Stimulated activated CD8-positive, alpha-beta memory T cell treated with anti-CD3 and anti-CD28 coated beads, Interleukin-12 subunit alpha, Interleukin-12 subunit beta, amount 100 ng/mL, for 4 hours (primary cell): ENCODE data around the gene EXD3.
"Not testable (repeated sequence)": the region's sequence is repeated elsewhere in the genome, so short reads cannot be mapped to it uniquely, and the experiment has no call there.

Experiments used
- DNase-seq: peaks from one replicate; pipeline ENCODE4 v3.0.0-alpha.2; 2020; ENCODE audit warnings: low read depth

EXD3 gene

DNA sequence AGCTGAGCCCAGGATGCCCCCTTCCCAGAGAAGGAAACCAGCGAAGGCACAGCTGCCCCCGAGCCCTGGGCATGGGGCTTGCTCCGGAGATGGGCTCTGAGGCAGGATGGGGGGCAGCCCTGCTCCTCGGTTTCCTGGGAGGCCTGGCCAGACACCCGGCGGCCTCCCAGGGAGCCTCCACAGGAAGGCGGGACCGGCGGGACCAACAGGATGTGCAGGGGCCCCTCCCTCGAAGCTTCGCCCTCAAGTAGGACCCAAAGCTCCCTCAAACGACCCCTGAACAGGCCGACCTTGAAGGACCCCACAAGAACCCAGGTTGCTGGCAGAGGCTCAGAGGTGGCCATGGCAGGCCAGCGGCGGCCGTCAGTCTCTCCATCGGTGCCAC lies 11.7 kb downstream of the EXD3 start:
- DNase-seq, result no peak

- no peak for DNase-seq
Measured at GRCh38 chr9:137410891-137411249, 12.1 kb downstream of the EXD3 start.

DNA sequence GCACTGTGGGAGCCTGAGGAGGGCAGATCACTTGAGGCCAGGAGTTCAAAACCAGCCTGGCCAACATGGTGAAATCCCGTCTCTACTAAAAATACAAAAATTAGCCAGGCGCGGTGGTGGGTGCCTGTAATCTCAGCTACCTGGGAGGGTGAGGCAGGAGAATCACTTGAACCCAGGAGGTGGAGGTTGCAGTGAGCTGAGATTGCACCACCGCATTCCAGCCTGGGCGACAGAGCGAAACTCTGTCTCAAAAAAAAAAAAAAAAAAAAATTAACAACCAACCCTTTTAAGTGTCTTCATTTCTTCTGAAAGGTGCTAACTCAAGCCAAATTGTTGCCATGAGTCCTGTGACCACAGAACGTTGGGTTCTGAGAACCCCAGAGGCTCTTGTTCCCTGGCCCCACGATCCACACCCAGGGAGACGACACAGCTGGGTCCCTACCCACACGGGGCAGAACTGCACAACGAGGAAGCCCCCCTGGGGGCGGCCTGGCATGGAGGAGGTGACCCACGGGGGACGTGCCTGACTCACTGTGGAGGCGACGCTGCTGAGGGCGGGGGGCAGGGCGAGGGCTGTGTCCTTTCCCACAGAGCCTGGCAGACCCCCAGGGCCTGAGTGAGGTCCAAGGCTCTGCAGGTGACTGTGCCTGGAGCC lies 12.6 kb downstream of the EXD3 start:
- DNase-seq, result not testable (repeated sequence)

GRCh38 chr9:137409515-137409914 lies 13.4 kb downstream of the EXD3 start:
- DNase-seq, result no peak

DNA sequence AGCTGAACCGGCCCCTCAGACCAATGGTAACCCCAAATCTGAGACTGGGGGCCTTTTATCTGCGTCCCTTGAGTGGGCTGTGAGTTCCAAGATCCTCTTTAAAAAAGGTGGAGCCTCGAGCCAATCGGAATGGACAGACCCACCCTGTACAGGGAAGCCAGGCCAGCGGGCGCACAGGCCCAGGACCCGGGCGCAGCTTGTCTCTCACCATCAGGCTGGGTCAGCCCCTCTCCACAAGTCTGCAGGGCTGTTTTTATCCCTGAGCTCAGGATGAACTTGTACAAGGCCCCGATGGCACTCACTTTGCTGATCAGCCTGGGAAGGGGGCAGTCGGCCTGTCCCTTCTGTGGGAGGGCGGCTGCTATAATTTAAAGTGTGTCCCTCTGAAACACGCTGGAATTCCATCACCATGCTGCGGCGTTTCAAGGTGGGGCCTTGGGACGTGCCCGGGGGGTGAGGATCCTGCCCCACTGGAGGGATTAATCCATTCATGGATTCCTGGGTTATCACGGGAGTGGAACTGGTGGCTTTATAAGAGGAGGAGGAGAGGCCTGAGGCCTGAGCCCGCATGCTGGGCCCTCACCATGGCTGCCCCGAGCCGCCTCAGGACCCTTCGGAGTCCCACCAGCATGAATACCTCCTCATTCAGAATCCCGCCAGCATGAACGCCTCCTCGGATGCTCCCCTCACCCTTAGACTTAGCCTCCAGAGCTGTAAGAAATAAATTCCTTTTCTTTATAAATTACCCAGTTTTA lies 14.1 kb downstream of the EXD3 start:
- DNase-seq, result no peak

- no peak for DNase-seq
Measured at GRCh38 chr9:137407590-137408300, 15.2 kb downstream of the EXD3 start.

DNA sequence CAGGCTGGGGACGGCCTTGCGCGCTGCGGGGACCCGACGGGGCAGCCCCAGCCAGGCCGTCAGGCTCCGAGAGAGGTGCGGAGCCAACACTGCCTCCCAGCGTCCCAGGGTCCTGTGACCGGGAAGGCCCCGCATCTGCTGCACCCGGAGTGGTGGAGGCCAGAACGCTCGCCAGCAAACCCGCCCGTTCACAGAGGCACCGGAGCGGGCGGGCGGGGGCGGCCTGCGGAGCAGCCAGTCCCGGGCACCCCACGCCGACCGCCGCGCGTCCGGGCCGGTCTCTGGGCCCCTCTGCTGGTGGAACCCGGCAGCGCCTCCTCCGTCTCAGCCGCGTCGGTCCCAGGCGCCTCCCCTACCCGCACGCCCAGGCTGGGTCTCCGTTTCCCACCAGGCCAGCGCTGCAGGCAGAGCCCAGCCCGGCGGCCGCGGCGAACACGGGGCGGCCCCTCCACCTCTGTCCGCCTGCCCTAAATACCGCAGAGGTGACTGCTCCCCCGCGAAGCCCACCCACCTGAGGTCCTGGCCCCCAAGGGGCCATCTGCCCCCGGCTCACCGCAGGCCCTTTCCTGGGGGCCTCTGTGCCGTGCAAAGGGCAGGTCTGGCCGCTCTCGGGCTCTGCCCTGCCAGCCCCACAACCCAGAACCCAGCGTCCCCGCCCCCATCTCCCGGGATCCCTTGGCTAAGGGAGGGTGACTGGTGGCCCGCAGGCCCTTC lies 15.9 kb downstream of the EXD3 start:
- DNase-seq, result peak; percentile 43

DNA sequence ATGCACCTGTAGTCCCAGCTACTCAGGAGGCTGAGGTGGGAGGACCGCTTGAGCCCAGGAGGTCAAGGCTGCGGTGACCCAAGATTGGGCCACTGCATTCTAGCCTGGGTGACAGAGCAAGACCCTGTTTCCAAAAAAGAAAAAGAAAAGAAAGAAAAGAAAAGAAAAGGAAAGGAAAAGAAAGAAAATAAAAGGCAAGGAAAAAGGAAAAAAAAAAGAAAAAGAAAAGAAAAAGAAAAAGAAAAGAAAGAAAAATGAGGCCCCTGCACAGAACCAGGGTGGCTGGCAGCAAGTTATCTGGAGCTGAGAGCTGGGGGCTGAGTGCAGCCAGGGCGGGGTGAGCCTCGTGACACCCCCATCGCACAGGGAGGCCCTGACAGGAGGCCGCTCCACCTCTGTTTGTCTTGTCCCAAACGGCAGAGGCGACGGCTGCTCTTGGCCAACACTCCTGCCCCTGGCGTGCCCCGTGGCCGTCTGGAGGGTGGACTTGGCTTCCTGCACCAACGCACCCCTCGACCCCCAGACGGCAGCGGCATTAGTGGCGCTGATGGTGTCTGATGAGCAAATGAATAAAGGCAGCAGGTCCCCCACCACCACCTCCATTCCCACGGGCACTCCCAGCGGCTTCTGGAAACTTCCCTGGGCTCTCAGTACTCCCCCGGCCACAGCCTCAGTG lies 16.7 kb downstream of the EXD3 start:
- DNase-seq, result no peak

- DNase-seq, result no peak
Measured at GRCh38 chr9:137405677-137406081, 17.3 kb downstream of the EXD3 start.

GRCh38 chr9:137404961-137405567 lies 17.9 kb downstream of the EXD3 start:
- no peak for DNase-seq

GRCh38 chr9:137403269-137403668 lies 19.7 kb downstream of the EXD3 start:
- no peak for DNase-seq

GRCh38 chr9:137402746-137403145 lies 20.2 kb downstream of the EXD3 start:
- DNase-seq, result no peak

DNA sequence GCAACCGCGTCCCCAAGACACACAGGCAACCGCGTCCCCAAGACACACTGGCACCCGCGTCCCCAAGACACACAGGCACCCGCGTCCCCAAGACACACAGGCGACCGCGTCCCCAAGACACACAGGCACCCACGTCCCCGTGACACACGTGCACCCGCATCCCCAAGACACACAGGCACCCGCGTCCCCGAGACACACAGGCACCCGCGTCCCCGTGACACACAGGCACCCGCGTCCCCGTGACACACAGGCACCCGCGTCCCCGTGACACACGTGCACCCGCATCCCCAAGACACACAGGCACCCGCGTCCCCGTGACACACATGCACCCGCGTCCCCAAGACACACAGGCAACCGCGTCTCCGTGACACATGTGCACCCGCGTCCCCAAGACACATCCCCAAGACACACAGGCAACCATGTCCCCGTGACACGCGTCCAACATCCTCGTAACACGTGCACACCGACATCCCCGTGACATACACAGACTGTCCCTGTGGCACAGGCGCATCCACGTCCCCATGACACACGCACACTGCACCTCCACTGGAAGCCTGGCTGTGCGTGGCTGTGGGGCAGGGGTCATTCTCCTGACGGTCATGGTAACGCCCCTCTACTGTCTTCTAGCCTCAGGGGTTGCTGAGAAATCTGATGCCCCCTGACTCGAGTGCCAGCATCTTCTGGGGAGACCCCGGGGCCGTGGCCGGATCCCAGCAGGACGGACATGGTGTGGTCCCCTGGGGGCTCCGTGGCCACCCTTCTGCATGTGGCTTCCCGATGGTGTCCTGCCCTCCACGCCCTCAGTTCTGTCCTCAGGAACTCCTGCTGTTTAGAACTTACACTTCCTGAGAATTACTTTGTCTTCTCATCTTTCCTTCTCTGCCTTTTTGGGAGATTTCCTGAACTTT lies 24.1 kb downstream of the EXD3 start:
- DNase-seq, result no peak

GRCh38 chr9:137397675-137398423 lies 25.1 kb downstream of the EXD3 start:
- no peak for DNase-seq

- DNase-seq, result no peak
Measured at GRCh38 chr9:137396634-137397367, 26.2 kb downstream of the EXD3 start.

DNA sequence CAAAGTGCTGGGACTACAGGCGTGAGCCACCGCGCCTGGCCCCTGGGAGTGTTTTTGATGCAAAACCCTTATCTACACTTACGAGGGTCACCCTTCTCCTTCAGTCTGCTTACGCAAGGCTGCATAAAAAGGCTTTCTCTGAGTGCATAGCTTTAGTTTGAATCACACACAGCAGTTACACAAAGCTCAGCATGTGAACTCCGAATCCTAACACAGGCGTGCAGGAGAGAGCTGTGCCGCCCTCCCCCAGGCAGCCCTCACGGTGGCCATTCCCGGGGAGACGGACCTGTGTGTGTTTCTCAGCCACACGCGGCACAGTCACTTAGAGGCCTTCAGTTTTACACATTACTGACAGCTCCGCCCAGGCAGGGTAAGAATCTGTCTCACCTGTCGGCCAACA lies 26.7 kb downstream of the EXD3 start:
- DNase-seq, result no peak

- no peak for DNase-seq
Measured at GRCh38 chr9:137395666-137396010, 27.3 kb downstream of the EXD3 start.

- no peak for DNase-seq
Measured at GRCh38 chr9:137394866-137395665, 27.9 kb downstream of the EXD3 start.
